Activated naive CD4-positive, alpha-beta T cell treated with Interleukin-2 at 50 U/mL for 16 hours (primary cell): ENCODE measurements around the gene UBE2H.
"Not testable (repeated sequence)": the region's sequence is repeated elsewhere in the genome, so short reads cannot be mapped to it uniquely, and the experiment has no call there.

Experiments
- DNase-seq: peaks from one replicate; pipeline ENCODE4 v3.0.0-alpha.2; 2020

Gene UBE2H

GRCh38 chr7:129870668-129871067 lies 82.1 kb downstream of the UBE2H start:
- DNase-seq = no peak

- DNase-seq = no peak
Measured at GRCh38 chr7:129866251-129866650, 86.5 kb downstream of the UBE2H start.

- no peak for DNase-seq
Measured at GRCh38 chr7:129865925-129866201, 86.9 kb downstream of the UBE2H start.

- DNase-seq = no peak
Measured at GRCh38 chr7:129865093-129865924, 87.5 kb downstream of the UBE2H start.

GRCh38 chr7:129864676-129865075 lies 88.1 kb downstream of the UBE2H start:
- not testable (repeated sequence) for DNase-seq

- no peak for DNase-seq
Measured at GRCh38 chr7:129864042-129864441, 88.7 kb downstream of the UBE2H start.

- no peak for DNase-seq
Measured at GRCh38 chr7:129862682-129863081, 90.1 kb downstream of the UBE2H start.

- not testable (repeated sequence) for DNase-seq
Measured at GRCh38 chr7:129860784-129861183, 92.0 kb downstream of the UBE2H start.

GRCh38 chr7:129859183-129859582 lies 93.6 kb downstream of the UBE2H start:
- no peak for DNase-seq

GRCh38 chr7:129858490-129858889 lies 94.3 kb downstream of the UBE2H start:
- no peak for DNase-seq

GRCh38 chr7:129857313-129857712 lies 95.4 kb downstream of the UBE2H start:
- DNase-seq = no peak

GRCh38 chr7:129855935-129856717 lies 96.6 kb downstream of the UBE2H start:
- DNase-seq = no peak

- no peak for DNase-seq
Measured at GRCh38 chr7:129855234-129855673, 97.5 kb downstream of the UBE2H start.

GRCh38 chr7:129854401-129854800 lies 98.4 kb downstream of the UBE2H start:
- no peak for DNase-seq

- DNase-seq = no peak
Measured at GRCh38 chr7:129853661-129854268, 99.0 kb downstream of the UBE2H start.

GRCh38 chr7:129851809-129852208 lies 101.0 kb downstream of the UBE2H start:
- no peak for DNase-seq

- DNase-seq = no peak
Measured at GRCh38 chr7:129851174-129851573, 101.6 kb downstream of the UBE2H start.

GRCh38 chr7:129848436-129848835 lies 104.3 kb downstream of the UBE2H start:
- DNase-seq = no peak

- DNase-seq = no peak
Measured at GRCh38 chr7:129845972-129846327, 106.8 kb downstream of the UBE2H start.

GRCh38 chr7:129845178-129845971 lies 107.4 kb downstream of the UBE2H start:
- no peak for DNase-seq

- DNase-seq = no peak
Measured at GRCh38 chr7:129843978-129844840, 108.6 kb downstream of the UBE2H start.

- DNase-seq = no peak
Measured at GRCh38 chr7:129843365-129843898, 109.3 kb downstream of the UBE2H start.
